Psoas muscle (tissue), 8 donors: ENCODE measurements around the gene TENT5D. TPM values are rescaled to one million over a fixed set of nuclear protein-coding genes. Genes with fewer than 3 reads are reported as not detected.

Experiments used
- ATAC-seq, 4 donors: fragments of 200-7000 bp; cut with Tn5 transposase; one replicate each; pipeline ENCODE4 v1.9.1; 2020; ENCODE audit warnings: moderate library complexity in 3 of 4, mild to moderate bottlenecking in 2 of 4
- DNase-seq, 2 donors: peaks; one replicate each; pipeline ENCODE4 v3.0.0-alpha.2; 2020
- H3K27ac ChIP-seq: fragments of 200-600 bp; one replicate; pipeline ENCODE4 v1.8.0; 2022
- H3K27me3 ChIP-seq, 3 donors: fragments of 200-600 bp in 1 of 3; one replicate each; pipeline versions ENCODE4 v1.6.1 to v1.8.0; 2013 to 2022; ENCODE audit warnings: low read length in 2 of 3, mild to moderate bottlenecking in 2 of 3, moderate library complexity in 1 of 3; ENCODE audit not compliant: insufficient read depth in 3 of 3
- H3K36me3 ChIP-seq, 2 donors: fragments of 200-600 bp in 1 of 2; one replicate each; pipeline versions ENCODE4 v1.6.1 to v1.8.0; 2013 to 2022; ENCODE audit warnings: low read depth in 1 of 2, mild to moderate bottlenecking in 1 of 2, moderate library complexity in 1 of 2; ENCODE audit not compliant: insufficient read depth in 1 of 2
- H3K4me1 ChIP-seq: fragments of 200-600 bp; one replicate; pipeline ENCODE4 v1.8.0; 2022
- H3K4me3 ChIP-seq: fragments of 200-600 bp; one replicate; pipeline ENCODE4 v1.8.0; 2022; ENCODE audit warnings: mild to moderate bottlenecking
- H3K9me3 ChIP-seq: fragments of 200-600 bp; one replicate; pipeline ENCODE4 v1.8.0; 2022
- WGBS, 3 donors: extraction: QIAGEN DNeasy Blood & Tissue Kit; methylation state at CpG; one replicate each; pipeline versions ENCODE4 v1.1.6 to v1.1.7; 2013; 5-methylcytosine and 5-hydroxymethylcytosine counted together
- intact Hi-C, 2 donors: fragments of 100-400 bp; cut with DNase I; formaldehyde crosslinking; loops; one replicate each; pipeline versions ENCODE4 v1.11.0 to v1.14.2; 2022
- polyA plus RNA-seq, 3 donors: library from polyadenylated mRNA; stranded (reverse); fragments of 200-250 nt; gene quantifications; one replicate each; pipeline ENCODE4 v1.2.3, GENCODE V29; 2013
- total RNA-seq, 4 donors: library from RNA; stranded (reverse); fragmentation: NEBNext Ultra II Directional in 2 of 4; extraction: Animal tissue kit (Norgen Biotek cat#: 25700) in 2 of 4; gene quantifications; one replicate each; pipeline versions ENCODE4 v1.2.1 to v1.2.4, GENCODE V29; 2021 to 2023
- TF ChIP-seq, protein P1 (sequence below): fragments of 200-600 bp; IDR thresholded peaks from one replicate; pipeline ENCODE4 v1.8.0; 2022; ENCODE audit warnings: antibody characterized with exemption
- donor health status: healthy with polysubstance abuse.
- donor health status: DM: no; HTN: no; CAD: no; lungs with moderate emphysema.
- donor health status: Bipolar disorder and iron deficiency.
- donor health status: healthy.
- donor health status: DM: yes; HTN: yes; CAD: no.
- donor health status: DM: no; HTN: no; CAD: no.
- donor health status: DM: no; HTN: no; CAD: no.
- donor health status: DM: yes; HTN: yes; CAD: no.

TENT5D gene
- total and polyA plus RNA-seq, 7 donors, result not detected

DNA sequence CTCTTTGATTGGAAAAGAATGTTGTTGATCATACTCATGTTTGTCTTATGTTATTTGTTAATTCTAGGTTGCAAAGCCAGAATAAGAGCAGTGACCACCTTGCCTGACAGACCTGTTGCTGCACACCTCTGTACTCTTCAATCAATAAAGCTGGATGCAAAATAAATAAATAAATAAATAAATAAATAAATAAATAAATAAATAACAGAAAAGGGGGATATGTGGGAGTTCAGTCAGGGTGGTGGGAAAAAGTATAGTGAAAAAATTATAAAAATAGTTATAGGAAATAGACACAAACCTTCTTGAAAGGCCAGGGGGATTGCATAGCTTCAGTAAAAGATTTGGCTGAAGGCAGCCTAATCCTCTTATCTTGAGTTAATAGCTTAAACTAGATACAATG lies 51.3 kb downstream of the TENT5D start:
- Histone ChIP-seq H3K4me1 (no peaks in the 10 kb centered on the region), H3K27me3 (no peaks in the 10 kb centered on the region), H3K9me3 (peaks cover 13% of the 10 kb centered on the region), H3K4me3 (no peak overlapping the region), H3K27ac (no peak overlapping the region), H3K36me3 (no peaks in the 10 kb centered on the region)
- intact Hi-C loops, result no loop called here
- TF ChIP-seq, protein P1, sequence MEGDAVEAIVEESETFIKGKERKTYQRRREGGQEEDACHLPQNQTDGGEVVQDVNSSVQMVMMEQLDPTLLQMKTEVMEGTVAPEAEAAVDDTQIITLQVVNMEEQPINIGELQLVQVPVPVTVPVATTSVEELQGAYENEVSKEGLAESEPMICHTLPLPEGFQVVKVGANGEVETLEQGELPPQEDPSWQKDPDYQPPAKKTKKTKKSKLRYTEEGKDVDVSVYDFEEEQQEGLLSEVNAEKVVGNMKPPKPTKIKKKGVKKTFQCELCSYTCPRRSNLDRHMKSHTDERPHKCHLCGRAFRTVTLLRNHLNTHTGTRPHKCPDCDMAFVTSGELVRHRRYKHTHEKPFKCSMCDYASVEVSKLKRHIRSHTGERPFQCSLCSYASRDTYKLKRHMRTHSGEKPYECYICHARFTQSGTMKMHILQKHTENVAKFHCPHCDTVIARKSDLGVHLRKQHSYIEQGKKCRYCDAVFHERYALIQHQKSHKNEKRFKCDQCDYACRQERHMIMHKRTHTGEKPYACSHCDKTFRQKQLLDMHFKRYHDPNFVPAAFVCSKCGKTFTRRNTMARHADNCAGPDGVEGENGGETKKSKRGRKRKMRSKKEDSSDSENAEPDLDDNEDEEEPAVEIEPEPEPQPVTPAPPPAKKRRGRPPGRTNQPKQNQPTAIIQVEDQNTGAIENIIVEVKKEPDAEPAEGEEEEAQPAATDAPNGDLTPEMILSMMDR, result no peak
- DNase-seq (no peak), ATAC-seq (no peak)

DNA sequence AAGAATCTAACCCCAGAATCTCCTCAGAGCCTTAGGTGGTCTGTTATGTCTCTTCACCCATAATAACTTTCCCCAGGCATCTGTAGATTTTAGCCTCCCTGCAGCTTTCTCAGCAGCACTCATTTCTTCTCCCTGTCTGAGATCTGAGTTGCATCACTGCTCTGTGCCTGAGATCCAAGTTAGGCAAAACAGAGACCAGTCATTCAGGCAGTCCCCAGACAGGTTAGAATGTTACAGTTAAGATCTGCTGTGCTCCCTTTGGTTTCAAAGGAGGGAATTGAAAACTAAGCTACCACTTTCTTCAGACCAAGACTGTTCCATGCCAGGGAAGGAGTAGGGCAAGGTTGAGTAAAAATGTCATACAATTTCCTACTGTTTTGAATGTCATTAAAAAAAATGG lies 65.3 kb downstream of the TENT5D start:
- Histone ChIP-seq H3K4me1 (no peaks in the 10 kb centered on the region), H3K9me3 (peaks cover 5% of the 10 kb centered on the region), H3K4me3 (no peak overlapping the region), H3K36me3 (no peaks in the 10 kb centered on the region), H3K27ac (no peak overlapping the region), H3K27me3 (no peaks in the 10 kb centered on the region)
- DNase-seq (no peak), ATAC-seq (no peak)
- TF ChIP-seq, protein P1, result no peak
- intact Hi-C loops, result no loop called here

DNA sequence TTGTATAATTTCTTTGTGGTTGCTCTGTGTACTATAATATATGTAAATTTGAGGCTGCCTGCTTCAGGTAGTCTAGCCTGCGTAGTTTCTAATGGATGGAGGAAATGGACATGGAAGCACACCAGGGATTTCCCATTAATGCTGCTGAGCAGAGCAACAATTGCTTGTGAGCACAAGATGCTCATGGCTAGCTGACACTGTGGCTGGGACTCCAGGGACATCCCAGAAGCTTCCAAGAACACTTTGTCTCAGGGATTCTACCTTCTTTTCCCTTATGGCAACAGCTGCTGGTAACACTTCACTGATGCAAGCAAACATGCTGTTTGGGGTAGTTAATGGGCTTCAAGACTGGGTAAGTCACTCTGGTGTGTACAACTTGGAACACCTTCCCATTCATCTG lies 66.1 kb downstream of the TENT5D start:
- H3K9me3 ChIP-seq, result peaks cover 9% of the 10 kb centered on the region
- ATAC-seq (peak in 2 of 4 donors; percentile 14 to 37), DNase-seq (no peak)
- 77 to 92% (median 79%) methylated on average over 1 of the region's 1 CpG for WGBS, 3 donors
- H3K4me1 ChIP-seq, result no peaks in the 10 kb centered on the region
- no peaks in the 10 kb centered on the region for H3K27me3 ChIP-seq
- H3K4me3 ChIP-seq, result no peak overlapping the region
- intact Hi-C loops, result no loop called here
- H3K27ac ChIP-seq, result no peak overlapping the region
- TF ChIP-seq, protein P1, result no peak
- no peaks in the 10 kb centered on the region for H3K36me3 ChIP-seq

DNA sequence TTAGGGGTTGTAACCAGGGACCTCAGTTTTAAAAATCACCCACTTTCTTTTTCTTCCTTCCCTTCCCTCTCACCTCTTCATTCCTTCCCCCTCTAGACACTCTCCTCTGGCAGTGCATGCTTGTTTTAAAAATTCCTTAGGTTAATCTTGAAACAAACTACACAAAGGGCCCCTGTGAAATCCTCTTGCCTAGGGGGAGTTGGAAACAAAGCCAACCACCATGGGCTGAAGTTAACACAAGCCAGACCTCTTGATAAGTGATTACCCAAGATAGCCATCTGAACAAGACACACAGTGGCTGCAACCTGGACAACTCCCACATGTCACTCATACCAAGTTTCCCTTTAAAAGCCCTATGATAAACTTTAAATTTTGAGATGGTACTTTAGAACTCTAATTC lies 68.9 kb downstream of the TENT5D start:
- TF ChIP-seq, protein P1, result no peak
- Histone ChIP-seq H3K27ac (no peak overlapping the region), H3K4me3 (no peak overlapping the region), H3K36me3 (no peaks in the 10 kb centered on the region), H3K4me1 (no peaks in the 10 kb centered on the region), H3K9me3 (peaks cover 9% of the 10 kb centered on the region), H3K27me3 (peaks cover 0 to 3% (median 0%) of the 10 kb centered on the region in 3 donors)
- intact Hi-C loops, result no loop called here
- ATAC-seq, result no peak
- DNase-seq, result no peak
